B cell (primary cell): ENCODE measurements around the gene TXNDC17. TPM values are rescaled to one million over a fixed set of nuclear protein-coding genes. Genes with fewer than 3 reads are reported as not detected.

Source experiments
- ATAC-seq: fragments of 200-7000 bp; cut with Tn5 transposase; one replicate; pipeline ENCODE4 v1.10.0; 2021; ENCODE audit warnings: low read depth, mild to moderate bottlenecking, moderate number of reproducible peaks, moderate library complexity
- CTCF ChIA-PET: fragments of 350-600 bp; sonication (Branson Sonifier 250); formaldehyde crosslinking; loops from one replicate; lab custom pipeline; 2021; ENCODE audit warnings: antibody characterized with exemption, inconsistent platforms; lab: Charles Lee
- POLR2A ChIA-PET: fragments of 350-600 bp; sonication (Branson Sonifier 250); formaldehyde crosslinking; loops from one replicate; lab custom pipeline; 2021; ENCODE audit warnings: antibody characterized with exemption; lab: Charles Lee
- DNase-seq: peaks from one replicate; pipeline ENCODE4 v3.0.0; 2013
- H2AFZ ChIP-seq: 2 replicates; pipeline ENCODE4 v1.6.1; 2012; ENCODE audit warnings: mild to moderate bottlenecking, low read depth, low read length; ENCODE audit not compliant: insufficient read depth, poor library complexity, severe bottlenecking
- H3K27ac ChIP-seq, 2 donors: 1 replicate in 1 of 2; 2 replicates in 1 of 2; pipeline ENCODE4 v1.5.1; 2012 to 2013; ENCODE audit warnings: low read length in 2 of 2, mild to moderate bottlenecking in 2 of 2, moderate library complexity in 1 of 2
- H3K27me3 ChIP-seq, 4 experiments: fragments of 200-600 bp in 1 of 4; sonication (generic) in 1 of 4; replicated peaks in 1 of 4; 1 replicate in 2 of 4; 2 replicates in 2 of 4; pipeline versions ENCODE4 v1.6.1 to v1.7.0; 2013 to 2016; ENCODE audit warnings: low read length in 3 of 4, mild to moderate bottlenecking in 2 of 4, mixed read lengths in 1 of 4, moderate library complexity in 1 of 4; ENCODE audit not compliant: insufficient read depth in 4 of 4, control insufficient read depth in 3 of 4; ENCODE audit errors: control extremely low read depth in 1 of 4
- H3K36me3 ChIP-seq, 2 experiments: replicated peaks in 1 of 2; 1 replicate in 1 of 2; 2 replicates in 1 of 2; pipeline versions ENCODE4 v1.6.1 to v1.7.1; 2013; ENCODE audit warnings: low read length in 1 of 2; ENCODE audit not compliant: insufficient read depth in 2 of 2, control insufficient read depth in 1 of 2; ENCODE audit errors: control extremely low read depth in 1 of 2, extremely low read depth in 1 of 2
- H3K4me1 ChIP-seq, 2 donors: fragments of 200-600 bp in 1 of 2; sonication (generic) in 1 of 2; 1 replicate in 1 of 2; 2 replicates in 1 of 2; pipeline versions ENCODE4 v1.5.1 to v1.6.1; 2013 to 2017; ENCODE audit warnings: low read length in 2 of 2; ENCODE audit not compliant: control insufficient read depth in 2 of 2, insufficient read depth in 2 of 2
- H3K4me2 ChIP-seq: replicated peaks from 2 replicates; pipeline ENCODE3; 2012; ENCODE audit warnings: mild to moderate bottlenecking, low read depth, low read length; ENCODE audit not compliant: poor library complexity, severe bottlenecking
- H3K4me3 ChIP-seq, 5 experiments: fragments of 200-600 bp in 1 of 5; sonication (generic) in 1 of 5; 1 replicate in 3 of 5; 2 replicates in 2 of 5; pipeline versions ENCODE4 v1.5.1 to v1.7.0; 2011 to 2016; ENCODE audit warnings: low read length in 4 of 5, mild to moderate bottlenecking in 4 of 5, low read depth in 2 of 5, control low read depth in 1 of 5, moderate library complexity in 1 of 5; ENCODE audit not compliant: insufficient read depth in 1 of 5; ENCODE audit errors: control extremely low read depth in 1 of 5, extremely low read depth in 1 of 5
- H3K79me2 ChIP-seq: fragments of 200-600 bp; sonication (generic); one replicate; pipeline ENCODE4 v1.6.0; 2016; ENCODE audit warnings: low read length; ENCODE audit not compliant: control insufficient read depth, insufficient read depth
- H3K9ac ChIP-seq: fragments of 200-600 bp; sonication (generic); 2 replicates; pipeline ENCODE4 v1.6.1; 2017; ENCODE audit warnings: mild to moderate bottlenecking, low read length, moderate library complexity
- H3K9me3 ChIP-seq, 3 donors: one replicate each; pipeline versions ENCODE4 v1.6.1 to v1.7.1; 2013; ENCODE audit warnings: low read length in 2 of 3; ENCODE audit not compliant: control insufficient read depth in 2 of 3, insufficient read depth in 1 of 3; ENCODE audit errors: control extremely low read depth in 1 of 3
- H4K20me1 ChIP-seq: 2 replicates; pipeline ENCODE4 v1.6.0; 2012; ENCODE audit warnings: mild to moderate bottlenecking, low read length; ENCODE audit not compliant: insufficient read depth, control insufficient read depth, poor library complexity, severe bottlenecking
- H3K27ac Mint-ChIP-seq: one replicate; pipeline ENCODE4 v1.8.0; 2021; ENCODE audit warnings: mixed read lengths
- H3K27me3 Mint-ChIP-seq: one replicate; pipeline ENCODE4 v1.8.0; 2021; ENCODE audit warnings: mixed read lengths
- H3K4me1 Mint-ChIP-seq: one replicate; pipeline ENCODE4 v1.8.0; 2021; ENCODE audit warnings: mixed read lengths
- H3K4me3 Mint-ChIP-seq: one replicate; pipeline ENCODE4 v1.8.0; 2021; ENCODE audit warnings: mixed read lengths
- H3K9me3 Mint-ChIP-seq: one replicate; pipeline ENCODE4 v1.8.0; 2022; ENCODE audit warnings: mixed read lengths; ENCODE audit not compliant: insufficient read depth
- EZH2 ChIP-seq: IDR thresholded peaks from 2 replicates; pipeline ENCODE4 v1.6.1; 2012; ENCODE audit warnings: borderline replicate concordance, low read depth, mild to moderate bottlenecking, moderate library complexity, low read length; ENCODE audit not compliant: insufficient read depth, poor library complexity, severe bottlenecking
- WGBS: methylation state at CpG from one replicate; pipeline ENCODE4 v1.1.5; 2013; ENCODE audit warnings: missing lambda C conversion rate; ENCODE audit not compliant: insufficient coverage; 5-methylcytosine and 5-hydroxymethylcytosine counted together
- intact Hi-C: fragments of 100-400 bp; cut with micrococcal nuclease; formaldehyde crosslinking; loops from one replicate; pipeline ENCODE4 v1.10.0; 2022
- polyA plus RNA-seq: library from polyadenylated mRNA; depleted of rRNA; stranded (reverse); fragments of >200 nt; gene quantifications from 2 replicates; pipeline ENCODE4 v1.2.3, GENCODE V29; 2012
- total RNA-seq, 2 donors: library from RNA; stranded (reverse); fragments of 120-200 nt in 1 of 2; gene quantifications; 1 replicate in 1 of 2; 2 replicates in 1 of 2; pipeline versions ENCODE4 v1.2.3 to v1.2.4, GENCODE V29; 2013 to 2022
- TF ChIP-seq, protein P1 (sequence below): fragments of 200-600 bp; IDR thresholded peaks from one replicate; pipeline ENCODE4 v1.8.0; 2022; ENCODE audit warnings: antibody characterized with exemption, mild to moderate bottlenecking

The TXNDC17 gene
- total and polyA plus RNA-seq, 2 donors (not counting 1 experiment from before 2014, with no cell fraction given), result 19.5 to 33.7 TPM

DNA sequence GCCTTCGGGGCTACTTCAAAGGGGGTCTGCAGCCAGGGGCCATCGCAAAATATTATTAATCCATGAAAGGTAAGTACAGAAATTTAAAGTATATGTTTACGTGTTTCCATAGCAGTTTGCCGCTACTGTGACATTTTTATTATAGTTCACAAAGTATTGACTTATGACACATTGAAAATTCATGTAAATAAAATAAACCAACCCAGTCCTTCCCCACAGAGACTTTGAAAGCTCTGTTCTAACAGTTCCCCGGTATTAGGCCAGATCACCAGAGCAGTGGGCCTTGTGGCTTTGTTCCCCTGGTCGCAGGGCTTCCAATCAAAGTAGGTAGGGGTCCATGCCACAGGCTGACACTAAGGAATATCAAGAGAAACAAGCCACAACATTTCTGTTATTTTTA lies 14.2 kb upstream of the TXNDC17 start:
- no peaks in the 10 kb centered on the region for H4K20me1 ChIP-seq
- ChIA-PET CTCF (no interaction called here), POLR2A (no interaction called here)
- H3K4me3 ChIP-seq, result no peak overlapping the region
- H3K9me3 ChIP-seq, result no peaks in the 10 kb centered on the region
- TF ChIP-seq, protein P1, sequence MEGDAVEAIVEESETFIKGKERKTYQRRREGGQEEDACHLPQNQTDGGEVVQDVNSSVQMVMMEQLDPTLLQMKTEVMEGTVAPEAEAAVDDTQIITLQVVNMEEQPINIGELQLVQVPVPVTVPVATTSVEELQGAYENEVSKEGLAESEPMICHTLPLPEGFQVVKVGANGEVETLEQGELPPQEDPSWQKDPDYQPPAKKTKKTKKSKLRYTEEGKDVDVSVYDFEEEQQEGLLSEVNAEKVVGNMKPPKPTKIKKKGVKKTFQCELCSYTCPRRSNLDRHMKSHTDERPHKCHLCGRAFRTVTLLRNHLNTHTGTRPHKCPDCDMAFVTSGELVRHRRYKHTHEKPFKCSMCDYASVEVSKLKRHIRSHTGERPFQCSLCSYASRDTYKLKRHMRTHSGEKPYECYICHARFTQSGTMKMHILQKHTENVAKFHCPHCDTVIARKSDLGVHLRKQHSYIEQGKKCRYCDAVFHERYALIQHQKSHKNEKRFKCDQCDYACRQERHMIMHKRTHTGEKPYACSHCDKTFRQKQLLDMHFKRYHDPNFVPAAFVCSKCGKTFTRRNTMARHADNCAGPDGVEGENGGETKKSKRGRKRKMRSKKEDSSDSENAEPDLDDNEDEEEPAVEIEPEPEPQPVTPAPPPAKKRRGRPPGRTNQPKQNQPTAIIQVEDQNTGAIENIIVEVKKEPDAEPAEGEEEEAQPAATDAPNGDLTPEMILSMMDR, result no peak
- no peak for TF ChIP-seq EZH2
- WGBS, result 100% methylated on average over 3 of the region's 6 CpGs
- no peak for ATAC-seq
- no peak overlapping the region for H3K4me2 ChIP-seq
- H3K36me3 ChIP-seq, result peaks cover 17 to 47% of the 10 kb centered on the region in 2 experiments
- no peak overlapping the region for H3K4me3 Mint-ChIP-seq
- H3K79me2 ChIP-seq, result peaks cover 3% of the 10 kb centered on the region
- no peaks in the 10 kb centered on the region for H3K4me1 ChIP-seq
- DNase-seq, result no peak
- H2AFZ ChIP-seq, result no peak overlapping the region
- H3K9ac ChIP-seq, result no peak overlapping the region
- no peak overlapping the region for H3K27ac ChIP-seq
- H3K27me3 Mint-ChIP-seq, result no peaks in the 10 kb centered on the region
- intact Hi-C loops, result no loop called here
- no peaks in the 10 kb centered on the region for H3K9me3 Mint-ChIP-seq
- no peak overlapping the region for H3K27ac Mint-ChIP-seq
- no peaks in the 10 kb centered on the region for H3K27me3 ChIP-seq
- no peaks in the 10 kb centered on the region for H3K4me1 Mint-ChIP-seq

DNA sequence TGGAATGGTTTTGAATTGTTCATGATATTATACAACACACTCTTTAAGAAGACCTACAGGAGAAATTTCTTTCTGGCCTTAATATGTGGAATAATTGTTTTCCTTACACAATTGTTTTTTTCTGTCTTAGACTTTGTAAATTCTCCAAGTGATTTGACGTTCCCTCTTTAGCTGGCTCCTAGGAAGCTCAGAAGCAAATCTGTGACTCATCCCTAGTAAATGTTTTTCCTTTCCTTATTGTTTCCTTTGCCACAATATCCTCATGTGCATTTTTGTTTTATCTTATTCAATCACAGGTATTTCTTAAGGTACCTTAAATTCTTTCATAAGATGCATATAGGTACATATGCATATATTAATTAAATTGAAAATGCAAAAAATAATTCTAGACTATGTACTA lies 13.8 kb upstream of the TXNDC17 start:
- POLR2A ChIA-PET, result no interaction called here
- Histone ChIP-seq H3K27me3 (no peaks in the 10 kb centered on the region), H3K9me3 (no peaks in the 10 kb centered on the region), H3K9ac (no peak overlapping the region), H3K4me2 (no peak overlapping the region), H3K79me2 (peaks cover 3% of the 10 kb centered on the region), H3K4me3 (no peak overlapping the region), H3K4me1 (no peaks in the 10 kb centered on the region), H2AFZ (no peak overlapping the region), H4K20me1 (no peaks in the 10 kb centered on the region), H3K27ac (no peak overlapping the region), H3K36me3 (peaks cover 17 to 47% of the 10 kb centered on the region in 2 experiments)
- CTCF ChIA-PET, result no interaction called here
- Mint-ChIP-seq H3K4me3 (no peak overlapping the region), H3K9me3 (no peaks in the 10 kb centered on the region), H3K4me1 (no peaks in the 10 kb centered on the region), H3K27me3 (no peaks in the 10 kb centered on the region), H3K27ac (no peak overlapping the region)
- intact Hi-C loops, result no loop called here
- WGBS, result 100% methylated on average over 1 of the region's 1 CpG
- ATAC-seq (no peak), DNase-seq (no peak)
- TF ChIP-seq, protein P1, result no peak
- no peak for TF ChIP-seq EZH2
